Gastrocnemius medialis (tissue), 4 donors: ENCODE measurements around the gene CCDC188.

Source experiments
- CTCF ChIP-seq, 5 experiments: fragments of 450-650 bp in 3 of 5; fragments of 200-600 bp in 2 of 5; sonication (generic) in 2 of 5; IDR thresholded peaks in 4 of 5; conservative IDR thresholded peaks in 1 of 5; 1 replicate in 4 of 5; 2 replicates in 1 of 5; pipeline ENCODE4 v1.5.1; 2016 to 2019; ENCODE audit warnings: antibody characterized with exemption in 5 of 5, mild to moderate bottlenecking in 3 of 5, moderate library complexity in 3 of 5
- POLR2A ChIP-seq, 2 donors: fragments of 450-650 bp; IDR thresholded peaks; one replicate each; pipeline ENCODE4 v1.6.1; 2017; ENCODE audit warnings: antibody characterized with exemption in 2 of 2, mild to moderate bottlenecking in 2 of 2, moderate library complexity in 2 of 2

GRCh38 chr22:20145832-20146223 lies 5.0 kb downstream of the CCDC188 start:
- TF ChIP-seq CTCF (IDR thresholded peaks at IDR 0.05 in 4 of 5, conservative IDR thresholded peaks at IDR 0.05 in 1 of 5) (no peak), POLR2A (IDR thresholded peaks at IDR 0.05) (no peak)
